H1 (cell line): ENCODE data around the gene TEAD1. TPM values are rescaled to one million over a fixed set of nuclear protein-coding genes. Genes with fewer than 3 reads are reported as not detected.

Source experiments
- CTCF ChIA-PET: fragments of 300-600 bp; sonication (Branson Sonifier 250); formaldehyde crosslinking; loops from one replicate; lab custom pipeline; 2021; ENCODE audit not compliant: partially characterized antibody; lab: Charles Lee
- POLR2A ChIA-PET: fragments of 300-600 bp; sonication (Branson Sonifier 250); formaldehyde crosslinking; loops from one replicate; lab custom pipeline; 2021; ENCODE audit warnings: inconsistent platforms; ENCODE audit not compliant: partially characterized antibody; lab: Charles Lee
- DNase-seq, 2 experiments: peaks; one replicate each; pipeline versions ENCODE4 v3.0.0 to v3.0.0-alpha.2; 2010 to 2022; ENCODE audit warnings: low spot score in 2 of 2, low read depth in 1 of 2, mixed read lengths in 1 of 2
- FAIRE-seq: peaks from 2 replicates; lab custom pipeline; 2011; peaks lifted over from hg19 to GRCh38; lab: Jason Lieb, UNC
- H2AFZ ChIP-seq: 2 replicates; pipeline ENCODE4 v1.8.1; 2012; ENCODE audit warnings: low read length, inconsistent platforms
- H2AK5ac ChIP-seq: 2 replicates; pipeline ENCODE4 v1.6.1; 2013; ENCODE audit warnings: low read depth, low read length
- H2BK120ac ChIP-seq: replicated peaks from 2 replicates; pipeline ENCODE3; 2013; ENCODE audit warnings: low read depth, low read length, inconsistent platforms
- H2BK12ac ChIP-seq: 2 replicates; pipeline ENCODE4 v1.6.1; 2013; ENCODE audit warnings: low read depth, low read length
- H2BK15ac ChIP-seq: 2 replicates; pipeline ENCODE4 v1.6.1; 2013; ENCODE audit warnings: low read length
- H2BK20ac ChIP-seq: 2 replicates; pipeline ENCODE4 v1.6.1; 2013; ENCODE audit warnings: low read length
- H2BK5ac ChIP-seq: 2 replicates; pipeline ENCODE4 v1.6.1; 2013; ENCODE audit warnings: low read depth, low read length
- H3K14ac ChIP-seq: 2 replicates; pipeline ENCODE4 v1.6.1; 2013; ENCODE audit warnings: inconsistent platforms; ENCODE audit not compliant: insufficient read length
- H3K18ac ChIP-seq: 2 replicates; pipeline ENCODE4 v1.6.1; 2013; ENCODE audit warnings: low read length; ENCODE audit errors: extremely low read depth
- H3K23ac ChIP-seq: 2 replicates; pipeline ENCODE4 v1.6.1; 2013; ENCODE audit warnings: inconsistent platforms; ENCODE audit not compliant: insufficient read length
- H3K23me2 ChIP-seq: 2 replicates; pipeline ENCODE4 v1.6.1; 2013; ENCODE audit warnings: low read depth, low read length
- H3K27ac ChIP-seq: 2 replicates; pipeline ENCODE4 v1.6.1; 2011; ENCODE audit warnings: low read depth, low read length, inconsistent platforms
- H3K27me3 ChIP-seq, 4 experiments: replicated peaks in 1 of 4; 1 replicate in 1 of 4; 2 replicates in 3 of 4; pipeline versions ENCODE4 v1.6.1 to v1.8.1; 2011 to 2013; ENCODE audit warnings: low read length in 3 of 4, mild to moderate bottlenecking in 3 of 4, inconsistent platforms in 2 of 4, mixed read lengths in 2 of 4, moderate library complexity in 1 of 4; ENCODE audit not compliant: control insufficient read depth in 3 of 4, insufficient read depth in 3 of 4; ENCODE audit errors: extremely low read depth in 1 of 4
- H3K36me3 ChIP-seq, 4 experiments: 2 replicates each; pipeline versions ENCODE4 v1.6.1 to v1.8.1; 2011 to 2013; ENCODE audit warnings: mild to moderate bottlenecking in 4 of 4, low read length in 3 of 4, moderate library complexity in 2 of 4, control low read depth in 1 of 4, inconsistent platforms in 1 of 4; ENCODE audit not compliant: insufficient read depth in 4 of 4, control insufficient read depth in 2 of 4
- H3K4ac ChIP-seq: replicated peaks from 2 replicates; pipeline ENCODE3; 2013; ENCODE audit warnings: low read length, low read depth, mixed read lengths, inconsistent platforms; ENCODE audit not compliant: insufficient read length
- H3K4me1 ChIP-seq, 4 experiments: replicated peaks in 1 of 4; 1 replicate in 1 of 4; 2 replicates in 3 of 4; pipeline versions ENCODE4 v1.6.1 to v1.8.1; 2011 to 2013; ENCODE audit warnings: low read length in 3 of 4, inconsistent platforms in 2 of 4, mixed read lengths in 1 of 4; ENCODE audit not compliant: insufficient read depth in 4 of 4, control insufficient read depth in 3 of 4
- H3K4me2 ChIP-seq, 2 experiments: 2 replicates each; pipeline versions ENCODE4 v1.6.1 to v1.8.1; 2011 to 2013; ENCODE audit warnings: low read depth in 2 of 2, low read length in 2 of 2, control low read depth in 1 of 2, inconsistent platforms in 1 of 2, mild to moderate bottlenecking in 1 of 2; ENCODE audit not compliant: insufficient read depth in 1 of 2
- H3K4me3 ChIP-seq, 4 experiments: fragments of 200-600, 300-600 bp in 1 of 4; sonication (generic), shearing (Covaris generic), sonication (Bioruptor Twin) in 1 of 4; 2 replicates each; pipeline versions ENCODE4 v1.5.1 to v1.8.1; 2011 to 2016; ENCODE audit warnings: low read length in 4 of 4, low read depth in 3 of 4, control low read depth in 2 of 4, inconsistent platforms in 2 of 4, mild to moderate bottlenecking in 2 of 4, mixed read lengths in 1 of 4, moderate library complexity in 1 of 4; ENCODE audit not compliant: insufficient read depth in 2 of 4; ENCODE audit errors: extremely low read depth in 1 of 4
- H3K56ac ChIP-seq: replicated peaks from 2 replicates; pipeline ENCODE3; 2013; ENCODE audit warnings: low read depth, mild to moderate bottlenecking, mixed read lengths, low read length, inconsistent platforms; ENCODE audit not compliant: insufficient read length
- H3K79me1 ChIP-seq: 2 replicates; pipeline ENCODE4 v1.6.1; 2013; ENCODE audit warnings: low read depth, low read length, control low read depth
- H3K79me2 ChIP-seq, 2 experiments: 2 replicates each; pipeline versions ENCODE4 v1.6.1 to v1.8.1; 2012 to 2013; ENCODE audit warnings: low read length in 2 of 2, mild to moderate bottlenecking in 2 of 2, inconsistent platforms in 1 of 2; ENCODE audit not compliant: insufficient read depth in 2 of 2, control insufficient read depth in 1 of 2
- H3K9ac ChIP-seq, 4 experiments: replicated peaks in 1 of 4; 1 replicate in 1 of 4; 2 replicates in 3 of 4; pipeline versions ENCODE4 v1.6.1 to v1.8.1; 2011 to 2013; ENCODE audit warnings: low read depth in 3 of 4, low read length in 3 of 4, control low read depth in 2 of 4, mild to moderate bottlenecking in 2 of 4, moderate library complexity in 2 of 4, inconsistent platforms in 1 of 4; ENCODE audit errors: extremely low read depth in 1 of 4
- H3K9me3 ChIP-seq, 2 experiments: 2 replicates each; pipeline versions ENCODE4 v1.6.1 to v1.8.1; 2012 to 2013; ENCODE audit warnings: mild to moderate bottlenecking in 2 of 2, moderate library complexity in 2 of 2, control low read depth in 1 of 2, inconsistent platforms in 1 of 2, low read depth in 1 of 2, low read length in 1 of 2, mixed read lengths in 1 of 2; ENCODE audit not compliant: insufficient read depth in 2 of 2
- H4K20me1 ChIP-seq, 2 experiments: replicated peaks in 1 of 2; 2 replicates each; pipeline versions ENCODE3 to v1.8.1; 2011 to 2013; ENCODE audit warnings: inconsistent platforms in 2 of 2, low read length in 2 of 2, mild to moderate bottlenecking in 1 of 2; ENCODE audit not compliant: insufficient read depth in 2 of 2, control insufficient read depth in 1 of 2
- H4K5ac ChIP-seq: 2 replicates; pipeline ENCODE4 v1.6.1; 2013; ENCODE audit warnings: low read length, low read depth, mixed read lengths, inconsistent platforms; ENCODE audit not compliant: insufficient read length
- H4K8ac ChIP-seq: 2 replicates; pipeline ENCODE4 v1.8.0; 2013; ENCODE audit warnings: mild to moderate bottlenecking, moderate library complexity, low read length, inconsistent platforms; ENCODE audit not compliant: insufficient read depth; ENCODE audit errors: extremely low read depth
- H4K91ac ChIP-seq: replicated peaks from 2 replicates; pipeline ENCODE3; 2013; ENCODE audit warnings: low read length, mixed read lengths, inconsistent platforms; ENCODE audit not compliant: insufficient read length
- BACH1 ChIP-seq: IDR thresholded peaks from 2 replicates; pipeline ENCODE4 v1.6.1; 2012; ENCODE audit warnings: low read length, improper control_type of control experiment
- BRCA1 ChIP-seq: IDR thresholded peaks from 2 replicates; pipeline ENCODE4 v1.6.1; 2012; ENCODE audit warnings: low read depth, low read length, improper control_type of control experiment
- CBX8 ChIP-seq: fragments of 300-800, 300-1000 bp; sonication (generic); IDR thresholded peaks from 2 replicates; pipeline ENCODE4 v1.7.1; 2016; ENCODE audit warnings: low read depth, low read length, borderline replicate concordance
- FOSL1 ChIP-seq: IDR thresholded peaks from 2 replicates; pipeline ENCODE4 v1.6.1; 2011; ENCODE audit warnings: mild to moderate bottlenecking, low read depth, low read length, moderate library complexity; ENCODE audit not compliant: insufficient read depth
- GTF2F1 ChIP-seq: IDR thresholded peaks from 2 replicates; pipeline ENCODE4 v1.6.1; 2012; ENCODE audit warnings: low read depth, low read length, improper control_type of control experiment, borderline replicate concordance
- HDAC6 ChIP-seq: IDR thresholded peaks from one replicate; pipeline ENCODE4 v1.7.1; 2012; ENCODE audit warnings: low read depth, mild to moderate bottlenecking, inconsistent platforms, low read length, moderate library complexity
- KDM1A ChIP-seq: fragments of 200-600, 300-600 bp; sonication (generic); IDR thresholded peaks from 2 replicates; pipeline ENCODE4 v1.7.1; 2016; ENCODE audit warnings: mild to moderate bottlenecking, low read length, borderline replicate concordance
- SIRT6 ChIP-seq: IDR thresholded peaks from one replicate; pipeline ENCODE4 v1.7.1; 2012; ENCODE audit warnings: low read length, inconsistent platforms
- SIX5 ChIP-seq: IDR thresholded peaks from 2 replicates; pipeline ENCODE4 v1.6.1; 2011; ENCODE audit warnings: mild to moderate bottlenecking, low read depth, low read length
- SUZ12 ChIP-seq: fragments of 200-600 bp; sonication (generic); IDR thresholded peaks from 2 replicates; pipeline ENCODE4 v1.6.1; 2012; ENCODE audit warnings: mild to moderate bottlenecking, inconsistent platforms, low read length, moderate library complexity, mixed read lengths
- TAF1 ChIP-seq: IDR thresholded peaks from 2 replicates; pipeline ENCODE4 v1.6.1; 2011; ENCODE audit warnings: mild to moderate bottlenecking, low read depth, low read length
- TAF7 ChIP-seq: optimal IDR thresholded peaks from 2 replicates; pipeline ENCODE3; 2011; ENCODE audit warnings: low read depth, mild to moderate bottlenecking, inconsistent platforms, low read length, moderate library complexity, borderline replicate concordance
- WGBS, 2 experiments: shearing (Covaris generic) in 1 of 2; methylation state at CpG; one replicate each; pipeline versions ENCODE4 v1.1.6 to v1.1.7; 2013 to 2015; ENCODE audit warnings: low lambda C conversion rate in 2 of 2, mixed read lengths in 2 of 2, inconsistent platforms in 1 of 2, low coverage in 1 of 2, missing lambda C conversion rate in 1 of 2; ENCODE audit not compliant: insufficient replicate concordance in 2 of 2, insufficient coverage in 1 of 2, insufficient read length in 1 of 2; ENCODE audit errors: extremely low coverage in 1 of 2, missing lambda C conversion rate in 1 of 2; 5-methylcytosine and 5-hydroxymethylcytosine counted together
- polyA plus RNA-seq, 7 experiments: library from polyadenylated mRNA; depleted of rRNA in 3 of 7; stranded (reverse) in 5 of 7; unstranded in 2 of 7; fragments of >200 nt in 5 of 7; fragments of 200-250 nt in 2 of 7; gene quantifications; 1 replicate in 5 of 7; 2 replicates in 1 of 7; 4 replicates in 1 of 7; pipeline versions ENCODE4 v1.2.1 to v1.2.3, GENCODE V29; 2011 to 2013; ENCODE audit warnings: missing spikeins in 2 of 7, mixed read lengths in 2 of 7
- total RNA-seq: library from RNA; stranded (reverse); fragmentation: NEBNext Ultra II Directional; extraction: Animal tissue kit (Norgen Biotek cat#: 25700); gene quantifications from 2 replicates; pipeline ENCODE4 v1.2.1, GENCODE V29; 2021

The TEAD1 gene
- total and polyA plus RNA-seq, 2 of the 8 experiments (the other 6 are each of a cell fraction or from before 2014, with no cell fraction given), result 15.6 to 67.4 TPM

- 80% methylated on average over 5 of the region's 5 CpGs; no CpG with 5 or more reads in 1 of the 2 experiments for WGBS, 2 experiments
- no peak overlapping the region for H4K91ac ChIP-seq
- H3K18ac ChIP-seq, result no peak overlapping the region
- H2BK15ac ChIP-seq, result peak overlapping the region; percentile 55; the same call in 1 of the 2 replicates
- H3K23ac ChIP-seq, result no peak overlapping the region
- no peak overlapping the region for H3K27ac ChIP-seq
- POLR2A ChIA-PET, result no interaction called here
- peaks cover 9 to 31% (median 25%) of the 10 kb centered on the region in 4 experiments for H3K4me1 ChIP-seq
- H3K4me3 ChIP-seq, result no peak overlapping the region
- H4K8ac ChIP-seq, result no peak overlapping the region
- CTCF ChIA-PET, result interaction anchor here (1.0 to 1.8 kb wide), 3 partner anchors 131 to 143 kb away, joined by 3 to 4 read pairs (median 3); no protein-coding TSS in a partner anchor
- H3K23me2 ChIP-seq, result no peaks in the 10 kb centered on the region
- H3K56ac ChIP-seq, result no peak overlapping the region
- H3K79me1 ChIP-seq, result peaks cover 19% of the 10 kb centered on the region
- H3K9me3 ChIP-seq, result no peaks in the 10 kb centered on the region
- H2BK20ac ChIP-seq, result peak overlapping the region; percentile 84; the same call in 1 of the 2 replicates
- DNase-seq (no peak), FAIRE-seq (no peak)
- no peaks in the 10 kb centered on the region for H3K36me3 ChIP-seq
- peak overlapping the region in 1 of 2 experiments; percentile 40; a peak in 1 of 4 replicates for H3K4me2 ChIP-seq
- no peak overlapping the region for H2BK5ac ChIP-seq
- H4K5ac ChIP-seq, result no peak overlapping the region
- no peaks in the 10 kb centered on the region for H3K27me3 ChIP-seq
- H3K9ac ChIP-seq, result no peak overlapping the region; a peak in 1 of 7 replicates
- no peak overlapping the region for H3K14ac ChIP-seq
- no peak overlapping the region for H2BK120ac ChIP-seq
- no peak overlapping the region for H3K4ac ChIP-seq
- peaks cover 3 to 28% of the 10 kb centered on the region in 2 experiments for H4K20me1 ChIP-seq
- H2AFZ ChIP-seq, result no peak overlapping the region
- no peak overlapping the region for H2BK12ac ChIP-seq
- H3K79me2 ChIP-seq, result peaks cover 0 to 89% of the 10 kb centered on the region in 2 experiments
- no peak overlapping the region for H2AK5ac ChIP-seq
- TF ChIP-seq BRCA1 (no peak), TAF7 (no peak), BACH1 (no peak), CBX8 (no peak), FOSL1 (no peak), SIRT6 (no peak), KDM1A (no peak), GTF2F1 (no peak), SUZ12 (no peak), TAF1 (no peak), SIX5 (no peak), HDAC6 (no peak)
- TF ChIP-seq, all 59 proteins: peak for 0
Observed at GRCh38 chr11:12750181-12750580, 76.0 kb downstream of the TEAD1 start.
